ENCODE data around the gene TXNDC5. TPM values are rescaled to one million over a fixed set of nuclear protein-coding genes. Genes with fewer than 3 reads are reported as not detected.

TXNDC5 gene
- polyA plus RNA-seq, 1 experiment: 285 TPM

DNA sequence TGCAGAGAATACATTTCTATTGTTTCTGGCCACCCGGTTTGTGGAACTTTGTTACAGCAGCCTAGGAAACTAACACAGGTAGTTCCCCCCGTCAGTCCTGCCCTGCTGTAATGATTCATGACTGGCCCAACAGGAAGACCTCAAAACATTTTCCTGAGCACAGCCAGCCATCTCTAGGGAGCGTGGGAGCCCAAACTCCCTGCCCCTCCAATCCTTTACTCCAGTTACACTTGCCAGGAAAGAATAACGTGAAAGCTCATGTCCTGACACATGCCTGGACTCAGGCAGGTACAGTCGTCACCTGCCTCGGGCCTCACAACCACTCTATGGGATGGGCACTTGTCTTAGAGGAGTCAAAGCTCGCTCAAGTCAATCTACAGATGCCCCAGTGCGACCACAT, 8.4 kb downstream of the TXNDC5 start:
- Histone ChIP-seq H3K9me3 (ENCODE audit: control insufficient read depth, insufficient read depth, low read length) (no peaks in the 10 kb centered on the region), H3K4me3 (ENCODE audit: low read depth, low read length) (no peak overlapping the region), H3K27me3 (ENCODE audit: control insufficient read depth, insufficient read depth, low read length) (no peaks in the 10 kb centered on the region), H3K27ac (ENCODE audit: low read depth, low read length) (no peak overlapping the region)
- CTCF ChIA-PET: interaction anchor here (0.5 to 1.8 kb wide), 2 partner anchors 103 to 179 kb away, joined by 3 to 5 read pairs; no protein-coding TSS in a partner anchor
- POLR2A ChIA-PET: no interaction called here
- DNase-seq (ENCODE audit: low read depth, low spot score): no peak
- TF ChIP-seq, protein P1, sequence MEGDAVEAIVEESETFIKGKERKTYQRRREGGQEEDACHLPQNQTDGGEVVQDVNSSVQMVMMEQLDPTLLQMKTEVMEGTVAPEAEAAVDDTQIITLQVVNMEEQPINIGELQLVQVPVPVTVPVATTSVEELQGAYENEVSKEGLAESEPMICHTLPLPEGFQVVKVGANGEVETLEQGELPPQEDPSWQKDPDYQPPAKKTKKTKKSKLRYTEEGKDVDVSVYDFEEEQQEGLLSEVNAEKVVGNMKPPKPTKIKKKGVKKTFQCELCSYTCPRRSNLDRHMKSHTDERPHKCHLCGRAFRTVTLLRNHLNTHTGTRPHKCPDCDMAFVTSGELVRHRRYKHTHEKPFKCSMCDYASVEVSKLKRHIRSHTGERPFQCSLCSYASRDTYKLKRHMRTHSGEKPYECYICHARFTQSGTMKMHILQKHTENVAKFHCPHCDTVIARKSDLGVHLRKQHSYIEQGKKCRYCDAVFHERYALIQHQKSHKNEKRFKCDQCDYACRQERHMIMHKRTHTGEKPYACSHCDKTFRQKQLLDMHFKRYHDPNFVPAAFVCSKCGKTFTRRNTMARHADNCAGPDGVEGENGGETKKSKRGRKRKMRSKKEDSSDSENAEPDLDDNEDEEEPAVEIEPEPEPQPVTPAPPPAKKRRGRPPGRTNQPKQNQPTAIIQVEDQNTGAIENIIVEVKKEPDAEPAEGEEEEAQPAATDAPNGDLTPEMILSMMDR (IDR thresholded peaks at IDR 0.05; ENCODE audit: low read depth, low read length): no peak

DNA sequence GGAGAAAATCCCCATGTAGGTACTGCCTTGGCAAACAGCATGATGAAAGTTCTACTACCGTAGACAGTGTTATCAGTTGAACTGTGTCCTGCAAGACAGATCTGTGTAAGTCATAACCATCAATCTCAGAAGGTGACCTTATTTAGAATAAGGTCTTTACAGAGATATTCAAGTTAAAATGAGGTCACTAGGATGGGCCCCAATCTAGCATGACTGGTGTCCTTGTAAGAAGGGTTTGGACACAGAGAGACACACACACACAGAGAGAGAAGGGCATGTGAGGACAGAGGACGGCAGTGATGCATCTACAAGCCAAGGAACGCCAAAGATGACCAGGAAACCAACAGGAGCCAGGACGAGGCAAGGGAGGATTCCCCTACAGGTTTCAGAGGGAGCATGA, 8.8 kb downstream of the TXNDC5 start:
- ChIA-PET CTCF (interaction anchor here (0.5 kb wide), 1 partner anchor 104 kb away, joined by 3 read pairs; no protein-coding TSS in a partner anchor), POLR2A (no interaction called here)
- Histone ChIP-seq H3K9me3 (ENCODE audit: control insufficient read depth, insufficient read depth, low read length) (no peaks in the 10 kb centered on the region), H3K4me3 (ENCODE audit: low read depth, low read length) (no peak overlapping the region), H3K27me3 (ENCODE audit: control insufficient read depth, insufficient read depth, low read length) (no peaks in the 10 kb centered on the region), H3K27ac (ENCODE audit: low read depth, low read length) (no peak overlapping the region)
- TF ChIP-seq, protein P1 (IDR thresholded peaks at IDR 0.05; ENCODE audit: low read depth, low read length): no peak
- no peak for DNase-seq (ENCODE audit: low read depth, low spot score)

DNA sequence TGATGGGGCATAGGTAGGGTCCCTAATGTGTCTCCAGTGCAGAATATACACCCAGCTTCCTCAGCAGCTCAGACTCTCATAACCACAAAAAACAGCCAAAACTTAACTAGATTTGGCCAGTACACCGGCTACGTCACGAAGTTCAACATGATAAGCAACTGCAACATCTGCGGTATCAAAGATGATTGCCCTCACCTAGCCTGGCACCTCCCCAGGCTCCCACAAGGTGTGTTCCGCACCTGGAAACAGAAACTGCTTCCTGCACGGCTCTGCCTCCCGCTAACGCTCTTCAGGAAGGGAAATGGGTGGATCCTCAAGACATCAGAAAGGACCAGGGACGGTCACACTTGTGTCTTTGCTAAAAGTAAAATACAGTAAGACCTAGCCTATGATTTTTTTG, 9.5 kb downstream of the TXNDC5 start:
- Histone ChIP-seq H3K27me3 (ENCODE audit: control insufficient read depth, insufficient read depth, low read length) (no peaks in the 10 kb centered on the region), H3K4me3 (ENCODE audit: low read depth, low read length) (no peak overlapping the region), H3K9me3 (ENCODE audit: control insufficient read depth, insufficient read depth, low read length) (no peaks in the 10 kb centered on the region), H3K27ac (ENCODE audit: low read depth, low read length) (no peak overlapping the region)
- ChIA-PET POLR2A (no interaction called here), CTCF (no interaction called here)
- TF ChIP-seq, protein P1 (IDR thresholded peaks at IDR 0.05; ENCODE audit: low read depth, low read length): no peak
- no peak for DNase-seq (ENCODE audit: low read depth, low spot score)

DNA sequence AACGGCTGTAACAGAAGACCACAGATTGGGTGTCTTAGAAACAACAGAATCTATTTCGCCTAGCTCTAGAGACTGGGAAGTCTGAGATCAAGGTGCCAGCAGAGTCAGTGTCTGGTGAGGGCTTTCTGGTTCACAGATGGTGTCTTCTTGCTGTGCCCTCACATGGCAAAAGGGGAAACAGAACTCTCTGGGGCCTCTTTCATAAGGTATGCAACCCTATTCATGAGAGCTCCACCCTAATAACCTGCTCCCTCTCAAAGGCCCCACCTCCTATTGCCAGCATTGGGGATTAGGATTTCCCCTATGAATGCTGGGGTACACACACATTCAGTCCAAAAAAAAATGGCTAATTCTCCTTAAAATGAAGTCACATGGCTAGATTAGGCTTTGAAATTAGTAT, 10.0 kb downstream of the TXNDC5 start:
- POLR2A ChIA-PET: no interaction called here
- H3K27ac ChIP-seq (ENCODE audit: low read depth, low read length): no peak overlapping the region
- H3K27me3 ChIP-seq (ENCODE audit: control insufficient read depth, insufficient read depth, low read length): no peaks in the 10 kb centered on the region
- no peak for DNase-seq (ENCODE audit: low read depth, low spot score)
- H3K4me3 ChIP-seq (ENCODE audit: low read depth, low read length): no peak overlapping the region
- TF ChIP-seq, protein P1 (IDR thresholded peaks at IDR 0.05; ENCODE audit: low read depth, low read length): no peak
- H3K9me3 ChIP-seq (ENCODE audit: control insufficient read depth, insufficient read depth, low read length): no peaks in the 10 kb centered on the region
- CTCF ChIA-PET: no interaction called here

DNA sequence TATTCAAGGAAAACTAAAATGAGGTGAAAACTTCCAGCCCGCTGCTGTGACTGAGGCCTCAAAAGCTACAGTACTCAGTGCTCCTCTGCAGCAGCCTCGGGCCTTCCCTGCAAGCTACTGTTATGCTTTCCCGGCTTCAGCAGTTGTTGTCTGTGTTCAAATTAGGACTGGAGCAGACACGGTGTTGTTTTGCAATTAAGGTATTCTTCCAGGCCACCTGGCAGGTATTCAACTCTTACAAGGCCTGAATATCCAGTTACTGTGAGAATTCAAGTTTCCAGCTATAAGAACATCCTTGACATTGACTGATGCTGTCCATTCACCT, 10.7 kb downstream of the TXNDC5 start:
- DNase-seq (ENCODE audit: low read depth, low spot score): no peak
- no peak overlapping the region for H3K27ac ChIP-seq (ENCODE audit: low read depth, low read length)
- ChIA-PET CTCF (interaction anchor here (0.6 to 1.0 kb wide), 3 partner anchors 106 to 319 kb away, joined by 3 read pairs; no protein-coding TSS in a partner anchor), POLR2A (no interaction called here)
- no peaks in the 10 kb centered on the region for H3K27me3 ChIP-seq (ENCODE audit: control insufficient read depth, insufficient read depth, low read length)
- H3K9me3 ChIP-seq (ENCODE audit: control insufficient read depth, insufficient read depth, low read length): no peaks in the 10 kb centered on the region
- no peak overlapping the region for H3K4me3 ChIP-seq (ENCODE audit: low read depth, low read length)
- TF ChIP-seq, protein P1 (IDR thresholded peaks at IDR 0.05; ENCODE audit: low read depth, low read length): no peak

Data from AG04450 (cell line).